Neural cell (in vitro differentiated cells): Measurements from ENCODE around the gene PGM3. TPM values are rescaled to one million over a fixed set of nuclear protein-coding genes. Genes with fewer than 3 reads are reported as not detected.

Experiments used
- H2AFZ ChIP-seq: fragments of 200-600, 300-800 bp; sonication (generic), shearing (Covaris generic); 2 replicates; pipeline ENCODE4 v1.6.0; 2014; ENCODE audit warnings: low read depth, mild to moderate bottlenecking, antibody characterized with exemption, low read length, moderate library complexity
- H3F3A ChIP-seq: fragments of 200-600 bp; shearing (Covaris generic); 2 replicates; pipeline ENCODE4 v1.6.1; 2016; ENCODE audit warnings: mild to moderate bottlenecking, moderate library complexity, mixed read lengths, antibody characterized with exemption, low read length; ENCODE audit not compliant: insufficient read depth, poor library complexity, severe bottlenecking
- H3K27ac ChIP-seq: fragments of 200-600, 300-800 bp; sonication (generic), shearing (Covaris generic); 2 replicates; pipeline ENCODE4 v1.5.1; 2014; ENCODE audit warnings: mild to moderate bottlenecking, low read length, moderate library complexity
- H3K27me3 ChIP-seq: fragments of 300-800, 200-600 bp; sonication (generic), shearing (Covaris generic); 2 replicates; pipeline ENCODE4 v1.6.0; 2014; ENCODE audit warnings: mild to moderate bottlenecking, low read depth, low read length, moderate library complexity; ENCODE audit not compliant: insufficient read depth
- H3K36me3 ChIP-seq: fragments of 300-800, 200-600 bp; sonication (generic), shearing (Covaris generic); 2 replicates; pipeline ENCODE4 v1.5.1; 2014; ENCODE audit warnings: mild to moderate bottlenecking, antibody characterized with exemption, low read length, moderate library complexity; ENCODE audit not compliant: insufficient read depth
- H3K4me2 ChIP-seq: fragments of 300-800, 200-600 bp; sonication (generic), shearing (Covaris generic); 2 replicates; pipeline ENCODE4 v1.6.0; 2014; ENCODE audit warnings: mild to moderate bottlenecking, low read length
- H3K4me3 ChIP-seq: fragments of 300-800, 200-600 bp; sonication (generic), shearing (Covaris generic); 2 replicates; pipeline ENCODE4 v1.5.1; 2014; ENCODE audit warnings: mild to moderate bottlenecking, low read length, moderate library complexity
- H3K79me2 ChIP-seq: fragments of 200-600 bp; shearing (Covaris generic); replicated peaks from 2 replicates; pipeline ENCODE4 v1.6.0; 2014; ENCODE audit warnings: mild to moderate bottlenecking, low read length, moderate library complexity; ENCODE audit not compliant: insufficient read depth
- H3K9ac ChIP-seq: fragments of 300-800, 200-600 bp; sonication (generic), shearing (Covaris generic); 2 replicates; pipeline ENCODE4 v1.6.1; 2016; ENCODE audit warnings: mild to moderate bottlenecking, low read length, mixed read lengths
- H3K9me2 ChIP-seq: fragments of 200-600 bp; shearing (Covaris generic); 2 replicates; pipeline ENCODE4 v1.6.1; 2016; ENCODE audit warnings: mild to moderate bottlenecking, low read length, mixed read lengths; ENCODE audit not compliant: insufficient read depth
- H3K9me3 ChIP-seq: fragments of 200-600, 300-800 bp; sonication (generic), shearing (Covaris generic); 2 replicates; pipeline ENCODE4 v1.6.1; 2016; ENCODE audit warnings: mild to moderate bottlenecking, mixed run types, low read length, moderate library complexity, mixed read lengths
- H4K20me1 ChIP-seq: fragments of 200-600 bp; shearing (Covaris generic); 2 replicates; pipeline ENCODE4 v1.6.1; 2016; ENCODE audit warnings: mild to moderate bottlenecking, mixed run types; ENCODE audit not compliant: insufficient read depth
- CTCF ChIP-seq: fragments of 450-650 bp; IDR thresholded peaks from 2 replicates; pipeline ENCODE4 v1.5.1; 2014; ENCODE audit warnings: antibody characterized with exemption, mild to moderate bottlenecking, moderate library complexity; ENCODE audit not compliant: poor library complexity, severe bottlenecking
- EP300 ChIP-seq: fragments of 450-650 bp; conservative IDR thresholded peaks from 2 replicates; pipeline ENCODE4 v1.6.1; 2014; ENCODE audit warnings: antibody characterized with exemption, mild to moderate bottlenecking, moderate library complexity; ENCODE audit not compliant: poor library complexity, severe bottlenecking
- EZH2 ChIP-seq: fragments of 200-600, 300-800 bp; shearing (Covaris generic), sonication (generic); IDR thresholded peaks from 2 replicates; pipeline ENCODE4 v1.6.1; 2014; ENCODE audit warnings: antibody characterized with exemption, low read length, borderline replicate concordance, mild to moderate bottlenecking; ENCODE audit not compliant: insufficient read depth, poor library complexity, severe bottlenecking
- MXI1 ChIP-seq: fragments of 450-650 bp; conservative IDR thresholded peaks from 2 replicates; pipeline ENCODE4 v1.6.1; 2014; ENCODE audit warnings: antibody characterized with exemption, mild to moderate bottlenecking; ENCODE audit not compliant: poor library complexity, severe bottlenecking
- POLR2AphosphoS5 ChIP-seq: IDR thresholded peaks from 2 replicates; pipeline ENCODE4 v1.6.1; 2012
- RAD21 ChIP-seq: fragments of 450-650 bp; conservative IDR thresholded peaks from 2 replicates; pipeline ENCODE4 v1.6.1; 2014; ENCODE audit warnings: antibody characterized with exemption, mild to moderate bottlenecking, moderate library complexity
- SMC3 ChIP-seq: fragments of 450-650 bp; conservative IDR thresholded peaks from 2 replicates; pipeline ENCODE4 v1.6.1; 2014; ENCODE audit warnings: antibody characterized with exemption, mild to moderate bottlenecking, moderate library complexity; ENCODE audit not compliant: poor library complexity
- TAF1 ChIP-seq: IDR thresholded peaks from 2 replicates; pipeline ENCODE4 v1.6.1; 2012; ENCODE audit warnings: low read depth
- polyA plus RNA-seq: library from polyadenylated mRNA; depleted of rRNA; stranded (reverse); fragments of >200 nt; gene quantifications from 2 replicates; pipeline ENCODE4 v1.2.3, GENCODE V29; 2014
- TF ChIP-seq, protein P1 (sequence below): IDR thresholded peaks from 2 replicates; pipeline ENCODE4 v1.6.1; 2012; ENCODE audit warnings: borderline replicate concordance

The PGM3 gene
- polyA plus RNA-seq, 1 donor from 2014 or later = 198 TPM

GRCh38 chr6:83127976-83128375 is 65.1 kb downstream of the PGM3 start:
- Histone ChIP-seq H3K79me2 (no peaks in the 10 kb centered on the region), H3K4me3 (no peak overlapping the region), H3K27me3 (no peaks in the 10 kb centered on the region), H3K36me3 (peaks cover 19% of the 10 kb centered on the region), H3K4me2 (no peak overlapping the region), H3K9me3 (no peaks in the 10 kb centered on the region), H4K20me1 (no peaks in the 10 kb centered on the region), H2AFZ (no peak overlapping the region), H3F3A (no peaks in the 10 kb centered on the region), H3K9ac (no peak overlapping the region), H3K27ac (no peak overlapping the region), H3K9me2 (no peaks in the 10 kb centered on the region)
- TF ChIP-seq EP300 = no peak

GRCh38 chr6:83127258-83127657 is 65.8 kb downstream of the PGM3 start:
- no peaks in the 10 kb centered on the region for H3K79me2 ChIP-seq
- no peaks in the 10 kb centered on the region for H4K20me1 ChIP-seq
- no peaks in the 10 kb centered on the region for H3F3A ChIP-seq
- no peak overlapping the region for H3K27ac ChIP-seq
- no peak overlapping the region for H3K4me3 ChIP-seq
- H3K4me2 ChIP-seq = no peak overlapping the region
- no peak overlapping the region for H2AFZ ChIP-seq
- no peaks in the 10 kb centered on the region for H3K9me3 ChIP-seq
- no peaks in the 10 kb centered on the region for H3K9me2 ChIP-seq
- H3K36me3 ChIP-seq = peaks cover 19% of the 10 kb centered on the region
- H3K9ac ChIP-seq = no peak overlapping the region
- TF ChIP-seq, protein P1, sequence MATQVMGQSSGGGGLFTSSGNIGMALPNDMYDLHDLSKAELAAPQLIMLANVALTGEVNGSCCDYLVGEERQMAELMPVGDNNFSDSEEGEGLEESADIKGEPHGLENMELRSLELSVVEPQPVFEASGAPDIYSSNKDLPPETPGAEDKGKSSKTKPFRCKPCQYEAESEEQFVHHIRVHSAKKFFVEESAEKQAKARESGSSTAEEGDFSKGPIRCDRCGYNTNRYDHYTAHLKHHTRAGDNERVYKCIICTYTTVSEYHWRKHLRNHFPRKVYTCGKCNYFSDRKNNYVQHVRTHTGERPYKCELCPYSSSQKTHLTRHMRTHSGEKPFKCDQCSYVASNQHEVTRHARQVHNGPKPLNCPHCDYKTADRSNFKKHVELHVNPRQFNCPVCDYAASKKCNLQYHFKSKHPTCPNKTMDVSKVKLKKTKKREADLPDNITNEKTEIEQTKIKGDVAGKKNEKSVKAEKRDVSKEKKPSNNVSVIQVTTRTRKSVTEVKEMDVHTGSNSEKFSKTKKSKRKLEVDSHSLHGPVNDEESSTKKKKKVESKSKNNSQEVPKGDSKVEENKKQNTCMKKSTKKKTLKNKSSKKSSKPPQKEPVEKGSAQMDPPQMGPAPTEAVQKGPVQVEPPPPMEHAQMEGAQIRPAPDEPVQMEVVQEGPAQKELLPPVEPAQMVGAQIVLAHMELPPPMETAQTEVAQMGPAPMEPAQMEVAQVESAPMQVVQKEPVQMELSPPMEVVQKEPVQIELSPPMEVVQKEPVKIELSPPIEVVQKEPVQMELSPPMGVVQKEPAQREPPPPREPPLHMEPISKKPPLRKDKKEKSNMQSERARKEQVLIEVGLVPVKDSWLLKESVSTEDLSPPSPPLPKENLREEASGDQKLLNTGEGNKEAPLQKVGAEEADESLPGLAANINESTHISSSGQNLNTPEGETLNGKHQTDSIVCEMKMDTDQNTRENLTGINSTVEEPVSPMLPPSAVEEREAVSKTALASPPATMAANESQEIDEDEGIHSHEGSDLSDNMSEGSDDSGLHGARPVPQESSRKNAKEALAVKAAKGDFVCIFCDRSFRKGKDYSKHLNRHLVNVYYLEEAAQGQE = no peak
- TF ChIP-seq EP300 = no peak
- TF ChIP-seq SMC3 = no peak
- TF ChIP-seq MXI1 = no peak
- no peak for TF ChIP-seq POLR2AphosphoS5
- no peak for TF ChIP-seq EZH2
- no peak for TF ChIP-seq RAD21
- TF ChIP-seq CTCF = no peak
- TF ChIP-seq TAF1 = no peak
- no peaks in the 10 kb centered on the region for H3K27me3 ChIP-seq

- Histone ChIP-seq H2AFZ (no peak overlapping the region), H3K79me2 (no peaks in the 10 kb centered on the region), H4K20me1 (no peaks in the 10 kb centered on the region), H3K9me2 (no peaks in the 10 kb centered on the region), H3K9ac (no peak overlapping the region), H3K9me3 (no peaks in the 10 kb centered on the region), H3K36me3 (peaks cover 19% of the 10 kb centered on the region), H3K27me3 (no peaks in the 10 kb centered on the region), H3K4me3 (no peak overlapping the region), H3K4me2 (no peak overlapping the region), H3K27ac (no peak overlapping the region), H3F3A (no peaks in the 10 kb centered on the region)
- TF ChIP-seq EP300 (no peak), TAF1 (no peak), RAD21 (no peak), POLR2AphosphoS5 (no peak), EZH2 (no peak), MXI1 (no peak), SMC3 (no peak), CTCF (no peak)
- TF ChIP-seq, protein P1 = no peak
Observed at GRCh38 chr6:83126807-83127206, 66.3 kb downstream of the PGM3 start.
